Ovary (tissue), 9 donors: ENCODE measurements around the gene TBC1D5. TPM values are rescaled to one million over a fixed set of nuclear protein-coding genes. Genes with fewer than 3 reads are reported as not detected.

ENCODE experiments used
- DNase-seq, 5 donors: peaks; one replicate each; pipeline ENCODE4 v3.0.0-alpha.2; 2019 to 2020
- H3K27ac ChIP-seq, 2 donors: fragments of 200-600 bp; one replicate each; pipeline versions ENCODE4 v1.5.1 to v1.8.0; 2019 to 2022
- H3K27me3 ChIP-seq: fragments of 200-600 bp; one replicate; pipeline ENCODE4 v1.8.0; 2022
- H3K36me3 ChIP-seq: fragments of 200-600 bp; sonication (generic); one replicate; pipeline ENCODE4 v1.5.1; 2019
- H3K4me1 ChIP-seq: one replicate; pipeline ENCODE4 v1.8.1; 2013; ENCODE audit warnings: mild to moderate bottlenecking, moderate library complexity; ENCODE audit not compliant: insufficient read depth
- H3K4me3 ChIP-seq: fragments of 200-600 bp; sonication (generic); one replicate; pipeline ENCODE4 v1.5.1; 2017
- H3K9me3 ChIP-seq, 2 donors: fragments of 200-600 bp in 1 of 2; sonication (generic) in 1 of 2; one replicate each; pipeline versions ENCODE4 v1.5.1 to v1.8.1; 2013 to 2019; ENCODE audit warnings: mild to moderate bottlenecking in 1 of 2, moderate library complexity in 1 of 2
- EP300 ChIP-seq: sonication (generic); formaldehyde crosslinking; IDR thresholded peaks from one replicate; pipeline ENCODE4 v1.6.1; 2017; ENCODE audit warnings: antibody characterized with exemption
- POLR2A ChIP-seq: fragments of 450-650 bp; IDR thresholded peaks from one replicate; pipeline ENCODE4 v1.6.1; 2017; ENCODE audit warnings: antibody characterized with exemption, mild to moderate bottlenecking, moderate library complexity
- WGBS, 3 donors: extraction: QIAGEN DNeasy Blood & Tissue Kit in 1 of 3; methylation state at CpG; one replicate each; pipeline versions ENCODE4 v1.1.5 to v1.1.7; 2013 to 2017; 5-methylcytosine and 5-hydroxymethylcytosine counted together
- intact Hi-C, 4 donors: fragments of 100-400 bp; cut with DNase I; formaldehyde crosslinking; loops; one replicate each; pipeline versions ENCODE4 v1.11.0 to v1.15.1; 2022 to 2023
- polyA plus RNA-seq, 2 donors: library from polyadenylated mRNA; stranded (reverse); fragments of 200-250 nt in 1 of 2; fragments of 350-450 nt in 1 of 2; fragmentation: Illumina TruSeq in 1 of 2; extraction: RNeasy Lipid Tissue Mini Kit (QIAGEN cat#74804) in 1 of 2; gene quantifications; one replicate each; pipeline ENCODE4 v1.2.3, GENCODE V29; 2013 to 2014
- total RNA-seq, 7 donors: library from RNA; depleted of rRNA in 2 of 7; stranded (reverse); fragments of >200 nt in 2 of 7; fragmentation: NEBNext Ultra II Directional in 3 of 7; extraction: Animal tissue kit (Norgen Biotek cat#: 25700) in 3 of 7; gene quantifications; one replicate each; pipeline versions ENCODE4 v1.1.0 to v1.2.4, GENCODE V29; 2016 to 2023
- TF ChIP-seq, protein P1 (sequence below), 3 donors: fragments of 450-650 bp in 2 of 3; fragments of 200-600 bp in 1 of 3; IDR thresholded peaks; one replicate each; pipeline versions ENCODE4 v1.5.1 to v1.8.0; 2016 to 2022; ENCODE audit warnings: antibody characterized with exemption in 3 of 3, mild to moderate bottlenecking in 1 of 3
- donor health status: DM: no; HTN: no; CAD: no; lungs with moderate emphysema.
- donor health status: DM: no; HTN: no; CAD: no.
- donor health status: Bipolar disorder and iron deficiency.
- donor health status: DM: yes; HTN: yes; CAD: no.
- donor health status: DM: no; HTN: no; CAD: no.
- donor health status: DM: yes; HTN: yes; CAD: no.

TBC1D5 gene
- total and polyA plus RNA-seq, 9 donors, result 20.7 to 73.5 (median 61.0) TPM

DNA sequence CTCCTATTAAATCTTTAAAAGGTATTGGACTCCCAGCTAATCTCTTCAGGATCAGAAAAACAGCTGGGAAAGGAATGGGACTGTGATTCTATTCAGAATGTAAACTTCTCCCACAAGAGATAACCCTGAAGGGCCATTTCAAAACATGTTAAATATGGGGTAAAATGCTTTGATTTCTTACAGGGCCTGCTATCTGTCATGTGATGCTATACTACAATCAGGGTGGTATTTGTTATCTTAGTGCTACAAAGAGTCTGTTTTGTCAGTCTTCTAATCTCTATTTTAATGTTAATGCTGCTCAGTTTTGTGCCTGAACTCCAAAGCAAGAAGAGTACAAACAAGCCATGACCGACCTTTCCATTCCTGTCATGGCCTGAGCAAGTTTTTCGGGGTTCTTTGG lies 186.9 kb downstream of the TBC1D5 start:
- intact Hi-C loops, result no loop called here
- TF ChIP-seq, protein P1, sequence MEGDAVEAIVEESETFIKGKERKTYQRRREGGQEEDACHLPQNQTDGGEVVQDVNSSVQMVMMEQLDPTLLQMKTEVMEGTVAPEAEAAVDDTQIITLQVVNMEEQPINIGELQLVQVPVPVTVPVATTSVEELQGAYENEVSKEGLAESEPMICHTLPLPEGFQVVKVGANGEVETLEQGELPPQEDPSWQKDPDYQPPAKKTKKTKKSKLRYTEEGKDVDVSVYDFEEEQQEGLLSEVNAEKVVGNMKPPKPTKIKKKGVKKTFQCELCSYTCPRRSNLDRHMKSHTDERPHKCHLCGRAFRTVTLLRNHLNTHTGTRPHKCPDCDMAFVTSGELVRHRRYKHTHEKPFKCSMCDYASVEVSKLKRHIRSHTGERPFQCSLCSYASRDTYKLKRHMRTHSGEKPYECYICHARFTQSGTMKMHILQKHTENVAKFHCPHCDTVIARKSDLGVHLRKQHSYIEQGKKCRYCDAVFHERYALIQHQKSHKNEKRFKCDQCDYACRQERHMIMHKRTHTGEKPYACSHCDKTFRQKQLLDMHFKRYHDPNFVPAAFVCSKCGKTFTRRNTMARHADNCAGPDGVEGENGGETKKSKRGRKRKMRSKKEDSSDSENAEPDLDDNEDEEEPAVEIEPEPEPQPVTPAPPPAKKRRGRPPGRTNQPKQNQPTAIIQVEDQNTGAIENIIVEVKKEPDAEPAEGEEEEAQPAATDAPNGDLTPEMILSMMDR (IDR thresholded peaks at IDR 0.05), result no peak
- TF ChIP-seq POLR2A (no peak), EP300 (no peak)
- 75 to 84% (median 84%) methylated on average over 2 of the region's 2 CpGs for WGBS, 3 donors

DNA sequence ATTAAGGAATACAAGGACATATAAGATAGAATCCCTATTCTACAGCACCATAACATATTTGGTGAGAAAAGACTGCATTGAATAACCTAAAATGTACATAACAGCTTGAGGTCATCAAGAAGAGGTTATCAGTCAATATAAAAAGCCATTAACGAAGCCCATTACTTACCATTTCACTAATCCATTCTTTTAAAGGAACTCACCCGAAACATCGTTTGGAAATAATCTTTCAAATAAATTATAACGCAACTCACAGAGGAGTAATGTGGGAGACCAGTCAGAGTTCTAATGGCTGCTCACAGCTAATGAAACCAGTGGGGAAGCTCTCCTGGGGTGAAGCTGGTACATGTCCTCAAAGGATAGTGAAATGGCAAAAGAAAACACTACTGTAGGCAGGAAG lies 188.4 kb downstream of the TBC1D5 start:
- Histone ChIP-seq H3K4me3 (no peak overlapping the region), H3K27ac (no peak overlapping the region), H3K9me3 (no peaks in the 10 kb centered on the region), H3K4me1 (no peaks in the 10 kb centered on the region), H3K36me3 (no peaks in the 10 kb centered on the region), H3K27me3 (no peaks in the 10 kb centered on the region)
- intact Hi-C loops, result no loop called here
- WGBS, 3 donors, result 84 to 90% (median 89%) methylated on average over 4 of the region's 4 CpGs
- no peak for TF ChIP-seq EP300
- TF ChIP-seq POLR2A, result no peak
- TF ChIP-seq, protein P1 (IDR thresholded peaks at IDR 0.05), result no peak
- no peak for DNase-seq

More for the DNA sequence above, 186.9 kb downstream of the TBC1D5 start:
- no peak overlapping the region for H3K27ac ChIP-seq
- H3K36me3 ChIP-seq, result no peaks in the 10 kb centered on the region
- H3K27me3 ChIP-seq, result no peaks in the 10 kb centered on the region
- H3K4me1 ChIP-seq, result no peaks in the 10 kb centered on the region
- no peak for DNase-seq
- no peak overlapping the region for H3K4me3 ChIP-seq
- H3K9me3 ChIP-seq, result no peaks in the 10 kb centered on the region

DNA sequence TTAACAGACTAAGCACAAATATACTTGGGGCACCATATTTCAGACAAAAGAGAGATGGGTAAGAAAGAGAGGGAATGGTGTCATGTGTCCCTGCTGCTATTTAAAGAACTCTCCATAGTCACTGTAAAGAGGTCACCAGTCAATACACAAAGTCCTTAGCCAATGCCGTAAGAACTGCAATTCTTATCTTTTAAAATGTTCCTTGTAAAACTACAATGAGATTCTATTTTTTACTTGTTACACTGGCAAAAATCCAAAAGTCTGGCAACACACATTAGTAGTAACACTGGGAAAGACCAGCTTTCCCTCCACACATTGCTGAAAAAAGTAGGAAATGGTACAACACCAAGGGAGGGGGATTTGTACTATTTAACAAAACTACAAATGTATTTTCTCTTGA lies 189.4 kb downstream of the TBC1D5 start:
- Histone ChIP-seq H3K36me3 (no peaks in the 10 kb centered on the region), H3K27ac (no peak overlapping the region), H3K27me3 (no peaks in the 10 kb centered on the region), H3K9me3 (no peaks in the 10 kb centered on the region), H3K4me3 (no peak overlapping the region), H3K4me1 (no peaks in the 10 kb centered on the region)
- DNase-seq, result no peak
- WGBS, 3 donors, result 15 to 18% (median 16%) methylated on average over 1 of the region's 1 CpG
- TF ChIP-seq, protein P1 (IDR thresholded peaks at IDR 0.05), result no peak
- TF ChIP-seq POLR2A (no peak), EP300 (no peak)
- intact Hi-C loops, result no loop called here

DNA sequence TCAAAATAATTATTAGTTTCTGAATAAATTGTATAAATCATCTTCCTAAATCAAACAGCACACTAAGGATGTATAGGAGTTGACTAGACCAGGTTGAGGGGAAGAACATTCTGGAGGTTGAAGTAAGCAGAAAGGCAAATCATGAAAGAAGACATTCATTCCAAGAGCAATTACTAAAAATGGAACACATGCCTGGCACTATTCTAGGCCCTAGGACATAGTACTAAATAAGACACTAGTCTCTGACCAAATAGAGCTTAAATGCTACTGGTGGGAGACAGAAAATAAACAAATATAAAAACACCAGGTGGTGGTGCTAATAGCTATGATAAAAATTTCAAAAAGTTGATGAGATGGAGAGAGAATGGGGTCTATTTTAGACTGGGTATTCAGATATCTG lies 190.1 kb downstream of the TBC1D5 start:
- H3K4me1 ChIP-seq, result no peaks in the 10 kb centered on the region
- intact Hi-C loops, result no loop called here
- TF ChIP-seq, protein P1 (IDR thresholded peaks at IDR 0.05), result no peak
- TF ChIP-seq POLR2A, result no peak
- no peak for TF ChIP-seq EP300
- no peaks in the 10 kb centered on the region for H3K36me3 ChIP-seq
- no peak for DNase-seq
- H3K9me3 ChIP-seq, result no peaks in the 10 kb centered on the region
- H3K27me3 ChIP-seq, result no peaks in the 10 kb centered on the region
- no peak overlapping the region for H3K27ac ChIP-seq
- no peak overlapping the region for H3K4me3 ChIP-seq

DNA sequence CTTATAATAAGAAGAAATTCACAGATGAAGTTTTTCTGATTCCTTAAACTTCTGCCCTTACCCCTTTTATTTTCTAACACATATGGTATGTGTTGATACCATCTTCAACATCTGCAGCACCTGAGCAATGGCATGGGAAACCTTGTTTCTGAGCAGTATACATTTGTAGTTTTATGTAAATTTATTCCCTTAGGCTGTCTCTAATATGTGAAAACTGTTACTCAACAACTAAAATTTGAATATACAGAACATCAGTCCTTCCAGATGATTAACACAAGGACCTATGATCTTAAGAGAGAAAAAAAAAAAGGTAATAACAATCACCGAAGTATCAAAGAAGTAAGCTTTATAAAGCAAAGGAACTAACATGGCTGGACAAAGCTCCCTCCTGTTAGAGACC lies 190.5 kb downstream of the TBC1D5 start:
- no peak for DNase-seq
- no peak overlapping the region for H3K4me3 ChIP-seq
- TF ChIP-seq, protein P1 (IDR thresholded peaks at IDR 0.05), result no peak
- intact Hi-C loops, result no loop called here
- no peaks in the 10 kb centered on the region for H3K4me1 ChIP-seq
- no peaks in the 10 kb centered on the region for H3K36me3 ChIP-seq
- no peaks in the 10 kb centered on the region for H3K9me3 ChIP-seq
- 89 to 95% (median 91%) methylated on average over 1 of the region's 1 CpG for WGBS, 3 donors
- H3K27ac ChIP-seq, result no peak overlapping the region
- H3K27me3 ChIP-seq, result no peaks in the 10 kb centered on the region
